ENCODE measurements around the gene IGFBP5. TPM values are rescaled to one million over a fixed set of nuclear protein-coding genes. Genes with fewer than 3 reads are reported as not detected.

Gene IGFBP5
- polyA plus RNA-seq, 3 donors: not detected

- Histone ChIP-seq H3K27me3 (ENCODE audit: control insufficient read depth in 2 of 2, insufficient read depth in 2 of 2, low read length in 2 of 2) (peaks cover 0 to 5% of the 10 kb centered on the region in 2 donors), H3K9me3 (replicated peaks in 1 of 2; ENCODE audit: control insufficient read depth in 1 of 2, insufficient read depth in 1 of 2, low read length in 2 of 2) (no peaks in the 10 kb centered on the region), H3K4me3 (replicated peaks in 1 of 3; ENCODE audit: low read depth in 2 of 3, low read length in 3 of 3) (no peak overlapping the region), H3K4me2 (replicated peaks; ENCODE audit: extremely low read depth, low read length, poor library complexity, severe bottlenecking) (no peak overlapping the region), H3K36me3 (replicated peaks in 1 of 2; ENCODE audit: control insufficient read depth in 1 of 2, insufficient read depth in 2 of 2, low read length in 2 of 2) (no peaks in the 10 kb centered on the region), H4K20me1 (ENCODE audit: insufficient read depth, low read length) (no peaks in the 10 kb centered on the region), H3K9ac (ENCODE audit: insufficient read depth, low read length, poor library complexity, severe bottlenecking) (no peak overlapping the region), H3K4me1 (ENCODE audit: control insufficient read depth in 1 of 2, insufficient read depth in 2 of 2, low read length in 2 of 2) (no peaks in the 10 kb centered on the region), H3K27ac (ENCODE audit: low read depth in 1 of 2, low read length in 2 of 2) (no peak overlapping the region), H2AFZ (ENCODE audit: insufficient read depth, low read depth, low read length, poor library complexity, severe bottlenecking) (no peak overlapping the region), H3K79me2 (ENCODE audit: insufficient read depth, low read length) (no peaks in the 10 kb centered on the region)
- Mint-ChIP-seq H3K27ac (no peak overlapping the region), H3K9me3 (peaks cover 0 to 9% (median 3%) of the 10 kb centered on the region in 7 donors), H3K4me1 (no peaks in the 10 kb centered on the region), H3K27me3 (ENCODE audit: low read depth in 3 of 3) (peaks cover 11 to 24% (median 20%) of the 10 kb centered on the region in 3 donors), H3K4me3 (no peak overlapping the region), H3K36me3 (peaks cover 0 to 1% of the 10 kb centered on the region in 2 donors)
- intact Hi-C loops (cut with micrococcal nuclease): no loop called here
- DNase-seq: no peak
- no peak for TF ChIP-seq CTCF (IDR thresholded peaks at IDR 0.05)
- 60% methylated on average over 1 of the region's 2 CpGs for WGBS (ENCODE audit: insufficient coverage)
Measured at GRCh38 chr2:216626875-216627245, 68.5 kb downstream of the IGFBP5 start.

- DNase-seq: no peak
- peaks cover 6 to 19% (median 15%) of the 10 kb centered on the region in 3 donors for H3K27me3 Mint-ChIP-seq (ENCODE audit: low read depth in 3 of 3)
- 100% methylated on average over 1 of the region's 7 CpGs for WGBS (ENCODE audit: insufficient coverage)
Measured at GRCh38 chr2:216626168-216626874, 69.0 kb downstream of the IGFBP5 start.

More at GRCh38 chr2:216626168-216626874, 69.0 kb downstream of the IGFBP5 start:
- TF ChIP-seq CTCF (IDR thresholded peaks at IDR 0.05): no peak
- Mint-ChIP-seq H3K4me1 (no peaks in the 10 kb centered on the region), H3K27ac (no peak overlapping the region), H3K4me3 (no peak overlapping the region), H3K36me3 (no peaks in the 10 kb centered on the region), H3K9me3 (peaks cover 0 to 9% (median 3%) of the 10 kb centered on the region in 7 donors)
- H3K9ac ChIP-seq (ENCODE audit: insufficient read depth, low read length, poor library complexity, severe bottlenecking): no peak overlapping the region
- no peaks in the 10 kb centered on the region for H4K20me1 ChIP-seq (ENCODE audit: insufficient read depth, low read length)
- no peaks in the 10 kb centered on the region for H3K9me3 ChIP-seq (replicated peaks in 1 of 2; ENCODE audit: control insufficient read depth in 1 of 2, insufficient read depth in 1 of 2, low read length in 2 of 2)
- H3K36me3 ChIP-seq (replicated peaks in 1 of 2; ENCODE audit: control insufficient read depth in 1 of 2, insufficient read depth in 2 of 2, low read length in 2 of 2): no peaks in the 10 kb centered on the region
- H3K4me3 ChIP-seq (replicated peaks in 1 of 3; ENCODE audit: low read depth in 2 of 3, low read length in 3 of 3): no peak overlapping the region
- H3K4me1 ChIP-seq (ENCODE audit: control insufficient read depth in 1 of 2, insufficient read depth in 2 of 2, low read length in 2 of 2): no peaks in the 10 kb centered on the region
- no peak overlapping the region for H3K4me2 ChIP-seq (replicated peaks; ENCODE audit: extremely low read depth, low read length, poor library complexity, severe bottlenecking)
- H3K79me2 ChIP-seq (ENCODE audit: insufficient read depth, low read length): no peaks in the 10 kb centered on the region
- H3K27ac ChIP-seq (ENCODE audit: low read depth in 1 of 2, low read length in 2 of 2): no peak overlapping the region
- no peak overlapping the region for H2AFZ ChIP-seq (ENCODE audit: insufficient read depth, low read depth, low read length, poor library complexity, severe bottlenecking)
- intact Hi-C loops (cut with micrococcal nuclease): no loop called here
- peaks cover 0 to 3% of the 10 kb centered on the region in 2 donors for H3K27me3 ChIP-seq (ENCODE audit: control insufficient read depth in 2 of 2, insufficient read depth in 2 of 2, low read length in 2 of 2)

All from CD14-positive monocyte (primary cell).